Measurements from ENCODE around the gene VWA8. TPM values are rescaled to one million over a fixed set of nuclear protein-coding genes. Genes with fewer than 3 reads are reported as not detected.

Gene VWA8
- polyA plus RNA-seq, 1 of the 3 experiments (the other 2 are of a cell fraction) = 5.5 TPM

GRCh38 chr13:41702540-41702939, 258.4 kb downstream of the VWA8 start:
- H3K4me1 ChIP-seq (ENCODE audit: control insufficient read depth in 1 of 2, insufficient read depth in 2 of 2, low read depth in 1 of 2, low read length in 1 of 2) = peaks cover 19% of the 10 kb centered on the region in 2 experiments; a peak in 3 of 4 replicates
- WGBS (ENCODE audit: low lambda C conversion rate) = 100% methylated on average over 2 of the region's 2 CpGs
- H3K4me3 ChIP-seq (ENCODE audit: low read depth in 2 of 2, low read length in 1 of 2) = no peak overlapping the region
- H3K27ac ChIP-seq (ENCODE audit: low read depth in 2 of 2, low read length in 1 of 2) = no peak overlapping the region; a peak in 1 of 4 replicates
- H2AFZ ChIP-seq (ENCODE audit: low read depth) = no peak overlapping the region
- CTCF ChIA-PET = interaction anchor here (1.5 kb wide), 1 partner anchor 9 kb away, joined by 4 read pairs; no protein-coding TSS in a partner anchor
- no peak for TF ChIP-seq FOXJ3 (CRISPR knock-in tag; IDR thresholded peaks at IDR 0.05)
- no peak for TF ChIP-seq SIN3A (IDR thresholded peaks at IDR 0.05; ENCODE audit: borderline replicate concordance, low read depth, low read length)
- no peak for TF ChIP-seq RAD21 (IDR thresholded peaks at IDR 0.05; ENCODE audit: low read length)
- no peak for TF ChIP-seq NRF1 (IDR thresholded peaks at IDR 0.05; ENCODE audit: low read depth, low read length)
- TF ChIP-seq IRF3 (IDR thresholded peaks at IDR 0.05; ENCODE audit: low read depth, low read length) = no peak
- no peak for TF ChIP-seq NFIC (IDR thresholded peaks at IDR 0.05; ENCODE audit: borderline replicate concordance)
- no peak for TF ChIP-seq MEF2A (IDR thresholded peaks at IDR 0.05; ENCODE audit: borderline replicate concordance, low read depth)
- no peak for TF ChIP-seq YY1 (IDR thresholded peaks at IDR 0.05; ENCODE audit: low read depth)
- no peak for TF ChIP-seq CHD2 (IDR thresholded peaks at IDR 0.05; ENCODE audit: low read length, partially characterized antibody)
- TF ChIP-seq FOXM1 (IDR thresholded peaks at IDR 0.05; ENCODE audit: low read depth) = no peak
- TF ChIP-seq ZBTB33 (IDR thresholded peaks at IDR 0.05; ENCODE audit: borderline replicate concordance, low read depth) = no peak
- TF ChIP-seq MXI1 (IDR thresholded peaks at IDR 0.05; ENCODE audit: low read depth, low read length) = no peak
- TF ChIP-seq EP300 (IDR thresholded peaks at IDR 0.05; ENCODE audit: borderline replicate concordance in 1 of 2, low read depth in 1 of 2, low read length in 1 of 2) = no peak
- TF ChIP-seq RCOR1 (IDR thresholded peaks at IDR 0.05; ENCODE audit: low read length) = no peak
- DNase-seq = no peak
- no peaks in the 10 kb centered on the region for H3K79me2 ChIP-seq (ENCODE audit: insufficient read depth)
- no peaks in the 10 kb centered on the region for H3K9me2 ChIP-seq
- no peaks in the 10 kb centered on the region for H3K27me3 ChIP-seq (ENCODE audit: insufficient read depth)
- H3K36me3 ChIP-seq (replicated peaks in 1 of 2; ENCODE audit: control insufficient read depth in 1 of 2, insufficient read depth in 2 of 2, low read length in 1 of 2) = peaks cover 3 to 5% of the 10 kb centered on the region in 2 experiments
- H3K4me2 ChIP-seq = no peak overlapping the region
- POLR2A ChIA-PET = no interaction called here
- no peaks in the 10 kb centered on the region for H3K9me3 ChIP-seq
- H3K9ac ChIP-seq = no peak overlapping the region
- H4K20me1 ChIP-seq (ENCODE audit: insufficient read depth) = no peaks in the 10 kb centered on the region
- H3F3A ChIP-seq (replicated peaks; ENCODE audit: insufficient read depth) = peaks cover 11% of the 10 kb centered on the region

GRCh38 chr13:41701676-41702075, 259.2 kb downstream of the VWA8 start:
- no peaks in the 10 kb centered on the region for H3K9me2 ChIP-seq
- no peak overlapping the region for H2AFZ ChIP-seq (ENCODE audit: low read depth)
- peaks cover 19% of the 10 kb centered on the region in 2 experiments; a peak in 3 of 4 replicates for H3K4me1 ChIP-seq (ENCODE audit: control insufficient read depth in 1 of 2, insufficient read depth in 2 of 2, low read depth in 1 of 2, low read length in 1 of 2)
- H3K27me3 ChIP-seq (ENCODE audit: insufficient read depth) = no peaks in the 10 kb centered on the region
- H3K9me3 ChIP-seq = no peaks in the 10 kb centered on the region
- H3K4me3 ChIP-seq (ENCODE audit: low read depth in 2 of 2, low read length in 1 of 2) = no peak overlapping the region
- H3K36me3 ChIP-seq (replicated peaks in 1 of 2; ENCODE audit: control insufficient read depth in 1 of 2, insufficient read depth in 2 of 2, low read length in 1 of 2) = peaks cover 3 to 5% of the 10 kb centered on the region in 2 experiments
- CTCF ChIA-PET = interaction anchor here (0.6 kb wide), 1 partner anchor 40 kb away, joined by 3 read pairs; no protein-coding TSS in a partner anchor
- WGBS (ENCODE audit: low lambda C conversion rate) = 77% methylated on average over 3 of the region's 3 CpGs
- H3K27ac ChIP-seq (ENCODE audit: low read depth in 2 of 2, low read length in 1 of 2) = peak overlapping the region; percentile 74
- H4K20me1 ChIP-seq (ENCODE audit: insufficient read depth) = no peaks in the 10 kb centered on the region
- no peaks in the 10 kb centered on the region for H3K79me2 ChIP-seq (ENCODE audit: insufficient read depth)
- no peak for DNase-seq
- H3K9ac ChIP-seq = no peak overlapping the region
- H3F3A ChIP-seq (replicated peaks; ENCODE audit: insufficient read depth) = peaks cover 11% of the 10 kb centered on the region
- no peak overlapping the region for H3K4me2 ChIP-seq
- POLR2A ChIA-PET = no interaction called here
- TF ChIP-seq FOXM1 (IDR thresholded peaks at IDR 0.05; ENCODE audit: low read depth) (no peak), POLR2AphosphoS5 (IDR thresholded peaks at IDR 0.05; ENCODE audit: low read depth, low read length) (no peak), MAX (IDR thresholded peaks at IDR 0.05; ENCODE audit: low read depth) (no peak), SMC3 (IDR thresholded peaks at IDR 0.05; ENCODE audit: low read depth, low read length) (no peak), SIN3A (IDR thresholded peaks at IDR 0.05; ENCODE audit: borderline replicate concordance, low read depth, low read length) (no peak), PBX3 (IDR thresholded peaks at IDR 0.05) (no peak), NRF1 (IDR thresholded peaks at IDR 0.05; ENCODE audit: low read depth, low read length) (no peak), JUND (IDR thresholded peaks at IDR 0.05) (no peak), GABPA (IDR thresholded peaks at IDR 0.05; ENCODE audit: low read depth) (no peak), CTCF (IDR thresholded peaks at IDR 0.05) (no peak)
